Prostate gland (tissue), 2 donors: Measurements from ENCODE around the gene CSE1L. TPM values are rescaled to one million over a fixed set of nuclear protein-coding genes. Genes with fewer than 3 reads are reported as not detected.
A peak's percentile ranks its signal among the peaks of the same experiment; 100 is the strongest.
"Not testable (repeated sequence)": the region's sequence is repeated elsewhere in the genome, so short reads cannot be mapped to it uniquely, and the experiment has no call there.

ENCODE experiments used
- DNase-seq: peaks from one replicate; pipeline ENCODE4 v3.0.0-alpha.2; 2019; ENCODE audit warnings: low spot score
- H3K27ac ChIP-seq, 2 donors: fragments of 200-600 bp; sonication (generic); 2 replicates each; pipeline ENCODE4 v1.5.1; 2017 to 2019
- H3K27me3 ChIP-seq: fragments of 200-600 bp; sonication (generic); replicated peaks from 2 replicates; pipeline ENCODE4 v1.5.1; 2019; ENCODE audit not compliant: insufficient read depth
- H3K36me3 ChIP-seq, 2 donors: fragments of 200-600 bp; sonication (generic); 1 replicate in 1 of 2; 2 replicates in 1 of 2; pipeline versions ENCODE4 v1.5.1 to v1.8.1; 2017 to 2019
- H3K4me1 ChIP-seq: fragments of 200-600 bp; sonication (generic); replicated peaks from 2 replicates; pipeline ENCODE4 v1.5.1; 2019
- H3K4me3 ChIP-seq, 2 donors: fragments of 200-600 bp; sonication (generic); 2 replicates each; pipeline ENCODE4 v1.5.1; 2017 to 2019
- H3K9me3 ChIP-seq: fragments of 200-600 bp; sonication (generic); 2 replicates; pipeline ENCODE4 v1.5.1; 2017
- CTCF ChIP-seq, 4 experiments: fragments of 200-600 bp in 2 of 4; fragments of 450-650 bp in 2 of 4; sonication (generic) in 2 of 4; IDR thresholded peaks; 1 replicate in 3 of 4; 2 replicates in 1 of 4; pipeline ENCODE4 v1.5.1; 2016 to 2019; ENCODE audit warnings: antibody characterized with exemption in 4 of 4, mild to moderate bottlenecking in 2 of 4, moderate library complexity in 2 of 4
- POLR2A ChIP-seq: fragments of 450-650 bp; IDR thresholded peaks from one replicate; pipeline ENCODE4 v1.6.1; 2016; ENCODE audit warnings: antibody characterized with exemption, mild to moderate bottlenecking
- POLR2AphosphoS5 ChIP-seq: sonication (generic); formaldehyde crosslinking; IDR thresholded peaks from one replicate; pipeline ENCODE4 v1.6.1; 2017; ENCODE audit warnings: antibody characterized with exemption
- WGBS: methylation state at CpG from one replicate; pipeline ENCODE4 v1.1.5; 2018; 5-methylcytosine and 5-hydroxymethylcytosine counted together
- intact Hi-C: fragments of 100-400 bp; cut with DNase I; formaldehyde crosslinking; loops from one replicate; pipeline ENCODE4 v1.14.2; 2022
- total RNA-seq, 2 donors: library from RNA; depleted of rRNA; stranded (reverse); fragments of >200 nt; gene quantifications; one replicate each; pipeline ENCODE4 v1.1.0, GENCODE V29; 2016

The CSE1L gene
- total RNA-seq, 2 donors from 2014 or later, result 38.8 to 64.0 TPM

- intact Hi-C loops, result no loop called here
- Histone ChIP-seq H3K27me3 (no peaks in the 10 kb centered on the region), H3K27ac (peak overlapping the region in 1 of 2 donors; percentile 60), H3K9me3 (no peaks in the 10 kb centered on the region), H3K4me3 (no peak overlapping the region), H3K36me3 (peaks cover 0 to 3% of the 10 kb centered on the region in 2 donors), H3K4me1 (peaks cover 5% of the 10 kb centered on the region)
- no peak for TF ChIP-seq POLR2A
- no peak for TF ChIP-seq POLR2AphosphoS5
- TF ChIP-seq CTCF (IDR thresholded peaks at IDR 0.05), result no peak
- DNase-seq, result no peak
- WGBS, result 69% methylated on average over 7 of the region's 7 CpGs
Measured at GRCh38 chr20:49096203-49096730, 50.2 kb downstream of the CSE1L start.

- no peak for DNase-seq
- no peak for TF ChIP-seq POLR2A
- no peak for TF ChIP-seq CTCF (IDR thresholded peaks at IDR 0.05)
- TF ChIP-seq POLR2AphosphoS5, result no peak
- H3K4me1 ChIP-seq, result peaks cover 5% of the 10 kb centered on the region
- intact Hi-C loops, result no loop called here
- H3K27ac ChIP-seq, result peak overlapping the region in 1 of 2 donors; percentile 60
- no peaks in the 10 kb centered on the region for H3K9me3 ChIP-seq
- no peaks in the 10 kb centered on the region for H3K27me3 ChIP-seq
- peaks cover 0 to 3% of the 10 kb centered on the region in 2 donors for H3K36me3 ChIP-seq
- H3K4me3 ChIP-seq, result no peak overlapping the region
- 90% methylated on average over 7 of the region's 7 CpGs for WGBS
Measured at GRCh38 chr20:49097159-49097558, 51.0 kb downstream of the CSE1L start.

- intact Hi-C loops, result no loop called here
- H3K4me1 ChIP-seq, result peaks cover 5% of the 10 kb centered on the region
- H3K4me3 ChIP-seq, result no peak overlapping the region
- H3K36me3 ChIP-seq, result peaks cover 0 to 3% of the 10 kb centered on the region in 2 donors
- TF ChIP-seq POLR2AphosphoS5, result no peak
- no peak for TF ChIP-seq POLR2A
- no peak for TF ChIP-seq CTCF (IDR thresholded peaks at IDR 0.05)
- WGBS, result 87% methylated on average over 4 of the region's 4 CpGs
- no peaks in the 10 kb centered on the region for H3K27me3 ChIP-seq
- no peak for DNase-seq
- H3K9me3 ChIP-seq, result no peaks in the 10 kb centered on the region
- H3K27ac ChIP-seq, result peak overlapping the region in 1 of 2 donors; percentile 62
Measured at GRCh38 chr20:49098136-49098535, 52.0 kb downstream of the CSE1L start.

GRCh38 chr20:49099011-49099410 is 52.9 kb downstream of the CSE1L start:
- Histone ChIP-seq H3K36me3 (peaks cover 0 to 3% of the 10 kb centered on the region in 2 donors), H3K27ac (peak overlapping the region in 1 of 2 donors; percentile 62), H3K4me3 (no peak overlapping the region), H3K27me3 (no peaks in the 10 kb centered on the region), H3K4me1 (peaks cover 5% of the 10 kb centered on the region), H3K9me3 (no peaks in the 10 kb centered on the region)
- intact Hi-C loops, result no loop called here
- WGBS, result 85% methylated on average over 3 of the region's 3 CpGs
- DNase-seq, result no peak
- TF ChIP-seq CTCF (IDR thresholded peaks at IDR 0.05), result no peak
- TF ChIP-seq POLR2AphosphoS5, result no peak
- TF ChIP-seq POLR2A, result no peak

- peak overlapping the region in 1 of 2 donors; percentile 62 for H3K27ac ChIP-seq
- intact Hi-C loops, H3K36me3 ChIP-seq, H3K4me3 ChIP-seq, DNase-seq, H3K4me1 ChIP-seq, H3K27me3 ChIP-seq, H3K9me3 ChIP-seq: not testable (repeated sequence)
- 86% methylated on average over 5 of the region's 5 CpGs for WGBS
Measured at GRCh38 chr20:49100292-49100691, 54.2 kb downstream of the CSE1L start.
